Mesothelial cell of epicardium (in vitro differentiated cells): Measurements from ENCODE around the gene RNF113B. TPM values are rescaled to one million over a fixed set of nuclear protein-coding genes. Genes with fewer than 3 reads are reported as not detected.
A peak's percentile ranks its signal among the peaks of the same experiment; 100 is the strongest.

Source experiments
- DNase-seq, 2 experiments: peaks; one replicate each; pipeline ENCODE4 v3.0.0; 2021; ENCODE audit warnings: low spot score in 2 of 2; ENCODE audit not compliant: unreplicated experiment in 2 of 2
- H3K27ac Mint-ChIP-seq: 2 replicates; pipeline ENCODE4 v1.8.0; 2021; ENCODE audit warnings: mixed read lengths
- H3K27me3 Mint-ChIP-seq: 2 replicates; pipeline ENCODE4 v1.8.0; 2021; ENCODE audit warnings: low read depth, mixed read lengths
- H3K36me3 Mint-ChIP-seq: 2 replicates; pipeline ENCODE4 v1.8.0; 2021; ENCODE audit warnings: mixed read lengths
- H3K4me1 Mint-ChIP-seq: 2 replicates; pipeline ENCODE4 v1.8.0; 2021; ENCODE audit warnings: mixed read lengths
- H3K4me3 Mint-ChIP-seq: 2 replicates; pipeline ENCODE4 v1.8.0; 2021; ENCODE audit warnings: mild to moderate bottlenecking, moderate library complexity, mixed read lengths
- H3K9me3 Mint-ChIP-seq: 2 replicates; pipeline ENCODE4 v1.8.0; 2021; ENCODE audit warnings: mixed read lengths
- total RNA-seq: library from RNA; stranded (reverse); gene quantifications from 3 replicates; pipeline ENCODE4 v1.2.1, GENCODE V29; 2021
- TF ChIP-seq, protein P1 (sequence below): fragments of 200-600 bp; sonication (generic); IDR thresholded peaks from one replicate; pipeline ENCODE4 v1.5.0; 2021; ENCODE audit warnings: antibody characterized with exemption; ENCODE audit not compliant: unreplicated experiment

RNF113B gene
- total RNA-seq, result not detected in 3 replicates

DNA sequence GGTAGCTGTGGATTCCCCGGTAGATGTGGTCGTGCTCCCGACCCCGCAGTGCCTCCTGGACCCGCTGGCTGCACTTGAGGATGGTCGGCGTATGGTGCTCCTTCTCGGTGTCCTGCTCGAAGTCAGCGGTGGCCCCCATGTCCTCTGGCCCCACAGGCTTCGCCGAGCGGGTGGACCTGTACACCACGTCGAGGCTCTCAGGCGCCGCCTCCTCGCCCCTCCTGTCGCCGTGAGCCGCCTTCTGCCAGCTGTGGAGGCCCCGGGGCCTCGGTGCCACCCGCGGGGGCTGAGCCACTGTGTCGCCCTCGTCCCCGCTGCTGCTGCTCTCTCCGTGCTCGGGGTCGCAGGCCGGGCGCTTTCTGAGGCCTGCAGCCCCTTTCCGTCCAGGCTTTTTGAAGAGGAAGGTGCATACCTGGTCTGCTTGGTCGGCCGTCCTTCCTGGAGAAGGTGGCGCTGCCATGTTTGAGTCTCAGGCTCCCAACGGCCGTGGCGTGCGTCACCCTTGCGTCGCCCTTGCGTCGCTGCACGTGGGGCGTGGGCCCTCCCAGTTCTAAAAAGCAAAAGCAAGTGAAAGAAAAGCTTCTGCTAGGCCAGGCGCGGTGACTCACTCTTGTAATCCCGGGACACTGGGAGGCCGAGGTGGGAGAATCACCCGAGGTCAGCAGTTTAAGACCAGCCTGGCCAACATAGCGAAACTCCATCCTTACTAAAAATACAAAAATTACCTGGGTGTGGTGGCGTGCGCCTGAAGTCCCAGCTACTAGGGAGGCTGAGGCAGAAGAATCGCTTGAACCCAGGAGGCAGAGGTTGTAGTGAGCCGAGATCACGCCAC is at the start of gene RNF113B:
Gene RNF113B (minus strand): TSS at position 493 of the 832 bp plus-strand sequence. CDS start 33 bp downstream, at position 460.
- Mint-ChIP-seq H3K36me3 (peaks cover 24% of the 10 kb centered on the region), H3K4me1 (peaks cover 55% of the 10 kb centered on the region)
- TF ChIP-seq, protein P1, sequence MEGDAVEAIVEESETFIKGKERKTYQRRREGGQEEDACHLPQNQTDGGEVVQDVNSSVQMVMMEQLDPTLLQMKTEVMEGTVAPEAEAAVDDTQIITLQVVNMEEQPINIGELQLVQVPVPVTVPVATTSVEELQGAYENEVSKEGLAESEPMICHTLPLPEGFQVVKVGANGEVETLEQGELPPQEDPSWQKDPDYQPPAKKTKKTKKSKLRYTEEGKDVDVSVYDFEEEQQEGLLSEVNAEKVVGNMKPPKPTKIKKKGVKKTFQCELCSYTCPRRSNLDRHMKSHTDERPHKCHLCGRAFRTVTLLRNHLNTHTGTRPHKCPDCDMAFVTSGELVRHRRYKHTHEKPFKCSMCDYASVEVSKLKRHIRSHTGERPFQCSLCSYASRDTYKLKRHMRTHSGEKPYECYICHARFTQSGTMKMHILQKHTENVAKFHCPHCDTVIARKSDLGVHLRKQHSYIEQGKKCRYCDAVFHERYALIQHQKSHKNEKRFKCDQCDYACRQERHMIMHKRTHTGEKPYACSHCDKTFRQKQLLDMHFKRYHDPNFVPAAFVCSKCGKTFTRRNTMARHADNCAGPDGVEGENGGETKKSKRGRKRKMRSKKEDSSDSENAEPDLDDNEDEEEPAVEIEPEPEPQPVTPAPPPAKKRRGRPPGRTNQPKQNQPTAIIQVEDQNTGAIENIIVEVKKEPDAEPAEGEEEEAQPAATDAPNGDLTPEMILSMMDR, result no peak

DNA sequence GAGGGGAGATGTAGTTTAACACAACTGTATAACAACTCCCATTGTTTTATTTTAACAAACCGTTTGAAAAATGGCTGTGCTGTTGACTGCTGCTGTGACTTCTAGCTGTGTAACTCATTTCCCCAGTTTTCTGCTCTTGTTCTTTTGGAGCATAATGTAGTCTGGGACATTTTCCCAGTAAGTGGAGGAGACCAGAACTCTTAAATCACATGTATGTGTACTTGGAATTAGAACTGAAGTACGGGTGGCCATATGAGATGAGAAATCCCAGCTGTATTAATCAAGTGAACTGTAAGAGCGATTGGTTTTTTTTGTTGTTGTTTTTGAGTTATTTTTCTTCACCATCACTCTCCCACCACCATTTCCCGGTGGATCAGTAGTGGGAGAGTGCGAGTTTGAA is 49.4 kb upstream of the RNF113B start:
- no peak overlapping the region for H3K4me3 Mint-ChIP-seq
- peaks cover 42% of the 10 kb centered on the region for H3K36me3 Mint-ChIP-seq
- no peak for DNase-seq
- H3K4me1 Mint-ChIP-seq, result peaks cover 46% of the 10 kb centered on the region
- H3K27me3 Mint-ChIP-seq, result no peaks in the 10 kb centered on the region
- TF ChIP-seq, protein P1, result no peak
- H3K9me3 Mint-ChIP-seq, result peaks cover 29% of the 10 kb centered on the region
- peak overlapping the region; percentile 75 for H3K27ac Mint-ChIP-seq

More for the DNA sequence above, at the start of gene RNF113B:
- no peak within 1 kb of the TSS for H3K4me3 Mint-ChIP-seq
- no peak within 1 kb of the TSS for H3K27ac Mint-ChIP-seq
- DNase-seq, result no peak
- H3K9me3 Mint-ChIP-seq, result peaks cover 3% of the 10 kb centered on the region
- no peaks in the 10 kb centered on the region for H3K27me3 Mint-ChIP-seq

DNA sequence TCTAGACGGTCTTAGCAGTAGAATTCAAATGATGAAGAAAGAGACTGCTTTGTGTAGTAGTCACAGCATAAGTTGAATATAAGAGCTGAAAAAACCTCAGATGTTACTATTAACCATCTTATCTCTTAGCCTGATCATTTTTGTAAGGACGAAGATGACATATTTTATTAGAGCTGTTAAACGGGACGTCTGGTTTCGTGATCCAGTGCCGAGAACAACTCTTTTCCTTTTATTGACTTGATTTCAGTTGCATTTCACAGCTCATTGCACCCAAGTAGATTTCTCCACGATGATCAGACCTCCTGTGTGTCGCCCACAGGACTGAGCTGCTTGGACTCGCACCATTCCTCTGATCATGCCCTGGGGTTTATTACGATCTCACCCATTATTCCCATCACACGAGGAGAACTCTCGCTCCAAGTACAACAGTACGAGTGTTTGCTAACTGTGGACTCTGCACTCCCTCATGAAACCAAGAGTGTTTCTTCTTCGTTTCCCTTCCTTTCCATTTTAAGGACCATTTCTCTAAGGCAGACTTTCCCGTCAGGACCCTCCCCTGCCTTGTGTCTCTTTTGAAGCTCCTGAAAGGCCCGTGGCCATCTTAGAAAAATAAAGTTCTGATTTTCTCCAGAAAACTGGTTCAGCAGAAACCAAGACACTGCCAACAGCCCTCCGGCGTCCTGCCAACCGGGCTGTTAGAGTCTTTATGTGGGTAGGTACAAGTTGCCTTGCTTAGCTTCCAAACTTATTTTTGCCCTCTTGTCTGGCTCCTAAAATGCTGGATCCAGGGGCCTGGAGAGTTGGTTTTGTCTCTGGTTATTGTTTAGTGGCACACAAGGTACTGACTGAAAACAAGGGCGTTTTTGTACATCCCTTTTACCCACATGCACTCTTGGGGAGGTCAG is 48.2 kb upstream of the RNF113B start:
- Mint-ChIP-seq H3K27ac (peak overlapping the region; percentile 75), H3K4me1 (peaks cover 57% of the 10 kb centered on the region), H3K4me3 (no peak overlapping the region), H3K9me3 (peaks cover 23% of the 10 kb centered on the region), H3K27me3 (no peaks in the 10 kb centered on the region), H3K36me3 (peaks cover 34% of the 10 kb centered on the region)
- DNase-seq, result no peak
- TF ChIP-seq, protein P1, result no peak

DNA sequence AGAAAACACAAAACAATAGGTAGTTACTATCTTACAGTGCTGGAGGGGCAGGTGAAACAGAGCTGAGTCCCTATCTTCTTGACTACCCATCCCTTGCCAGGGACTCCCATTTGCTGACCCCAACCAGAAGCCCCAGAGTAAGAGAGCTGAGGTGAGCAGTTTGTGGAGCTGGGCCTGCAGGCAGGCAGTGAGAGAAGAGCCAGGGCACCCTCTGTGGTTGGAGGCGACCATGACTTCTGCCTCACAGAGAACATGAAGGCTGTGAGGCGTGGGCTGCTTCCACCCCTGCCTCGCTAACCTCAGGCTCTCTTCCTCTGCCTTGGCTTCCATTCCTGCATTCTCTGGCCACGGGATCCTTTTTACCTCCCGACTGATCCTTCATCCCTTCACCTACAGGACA is 47.5 kb upstream of the RNF113B start:
- TF ChIP-seq, protein P1, result no peak
- Mint-ChIP-seq H3K27me3 (no peaks in the 10 kb centered on the region), H3K4me3 (no peak overlapping the region), H3K4me1 (peaks cover 64% of the 10 kb centered on the region), H3K9me3 (peaks cover 20% of the 10 kb centered on the region), H3K36me3 (peaks cover 28% of the 10 kb centered on the region), H3K27ac (peak overlapping the region; percentile 75)
- DNase-seq, result no peak

DNA sequence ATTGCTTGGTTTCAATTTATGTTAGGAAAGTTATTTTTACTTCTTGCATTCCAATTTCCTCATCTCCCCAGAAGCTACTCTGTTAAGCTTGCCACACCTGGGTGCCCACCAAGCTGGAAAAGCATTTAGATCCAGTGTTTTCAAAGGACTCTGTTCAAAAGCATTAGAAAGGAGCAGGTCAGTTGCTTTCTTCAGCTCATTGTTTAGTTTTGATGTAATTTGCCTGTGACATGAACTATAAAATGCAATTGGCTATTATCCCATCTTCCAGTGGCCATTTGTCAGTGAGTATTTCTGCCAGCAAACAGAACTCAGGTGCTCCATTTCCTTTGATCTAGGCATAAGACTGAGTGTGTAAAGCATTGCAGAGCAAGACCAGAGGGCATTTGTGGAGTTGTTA is 46.7 kb upstream of the RNF113B start:
- peak overlapping the region; percentile 92 for H3K27ac Mint-ChIP-seq
- H3K27me3 Mint-ChIP-seq, result no peaks in the 10 kb centered on the region
- peaks cover 67% of the 10 kb centered on the region for H3K4me1 Mint-ChIP-seq
- H3K4me3 Mint-ChIP-seq, result no peak overlapping the region
- no peak for DNase-seq
- peaks cover 26% of the 10 kb centered on the region for H3K36me3 Mint-ChIP-seq
- H3K9me3 Mint-ChIP-seq, result peaks cover 16% of the 10 kb centered on the region
- TF ChIP-seq, protein P1, result no peak
